Measurements from ENCODE around the gene TCEA3. TPM values are rescaled to one million over a fixed set of nuclear protein-coding genes. Genes with fewer than 3 reads are reported as not detected.

Gene TCEA3
- total and polyA plus RNA-seq, 7 donors: 26.9 to 222 (median 66.2) TPM

- intact Hi-C loops (cut with DNase I): no loop called here
- Histone ChIP-seq H3K9me3 (no peaks in the 10 kb centered on the region), H3K27ac (no peak overlapping the region), H3K27me3 (no peaks in the 10 kb centered on the region), H3K36me3 (peaks cover 5 to 77% (median 43%) of the 10 kb centered on the region in 4 donors), H3K4me1 (no peaks in the 10 kb centered on the region), H3K4me3 (no peak overlapping the region)
- WGBS, 2 donors: 34 to 60% methylated on average over 49 of the region's 49 CpGs
- TF ChIP-seq POLR2A (IDR thresholded peaks at IDR 0.05) (no peak), POLR2AphosphoS5 (IDR thresholded peaks at IDR 0.05) (no peak), EP300 (IDR thresholded peaks at IDR 0.05) (no peak), CTCF (IDR thresholded peaks at IDR 0.05) (no peak)
- no peak for DNase-seq
Observed at GRCh38 chr1:23436520-23437354, 12.2 kb upstream of the TCEA3 start.

- intact Hi-C loops (cut with DNase I): no loop called here
- 89 to 90% methylated on average over 7 of the region's 7 CpGs for WGBS, 2 donors
- Histone ChIP-seq H3K27ac (no peak overlapping the region), H3K36me3 (peaks cover 5 to 89% (median 47%) of the 10 kb centered on the region in 4 donors), H3K27me3 (no peaks in the 10 kb centered on the region), H3K9me3 (no peaks in the 10 kb centered on the region), H3K4me3 (no peak overlapping the region), H3K4me1 (no peaks in the 10 kb centered on the region)
- DNase-seq: no peak
- no peak for TF ChIP-seq EP300 (IDR thresholded peaks at IDR 0.05)
- no peak for TF ChIP-seq POLR2A (IDR thresholded peaks at IDR 0.05)
- no peak for TF ChIP-seq CTCF (IDR thresholded peaks at IDR 0.05)
- TF ChIP-seq POLR2AphosphoS5 (IDR thresholded peaks at IDR 0.05): no peak
Observed at GRCh38 chr1:23434260-23434775, 9.8 kb upstream of the TCEA3 start.

DNA sequence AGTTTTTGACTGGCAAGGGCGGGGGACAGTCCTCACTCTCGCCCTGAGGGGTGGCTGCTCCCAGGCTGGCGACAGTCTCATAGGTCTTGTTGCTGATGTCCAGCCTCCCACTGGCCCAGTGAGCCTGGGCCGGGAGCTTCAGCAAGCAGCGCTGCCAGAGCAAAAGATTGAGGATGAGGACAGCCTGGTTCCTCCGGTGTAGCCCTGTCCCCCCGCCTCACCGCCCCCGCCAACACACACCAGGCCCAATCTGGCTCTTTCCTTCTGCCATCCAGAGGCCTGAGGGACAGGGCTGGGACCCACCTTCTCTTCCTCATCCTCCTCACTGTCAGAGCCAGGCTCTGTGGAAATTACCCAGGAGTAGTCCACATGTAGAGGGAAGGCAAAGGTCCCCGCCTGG lies 8.6 kb upstream of the TCEA3 start:
- Histone ChIP-seq H3K27me3 (no peaks in the 10 kb centered on the region), H3K4me1 (no peaks in the 10 kb centered on the region), H3K4me3 (no peak overlapping the region), H3K27ac (no peak overlapping the region), H3K9me3 (no peaks in the 10 kb centered on the region), H3K36me3 (peaks cover 5 to 91% (median 43%) of the 10 kb centered on the region in 4 donors)
- intact Hi-C loops (cut with DNase I): no loop called here
- DNase-seq: no peak
- 95 to 96% methylated on average over 10 of the region's 10 CpGs for WGBS, 2 donors
- no peak for TF ChIP-seq POLR2A (IDR thresholded peaks at IDR 0.05)
- no peak for TF ChIP-seq EP300 (IDR thresholded peaks at IDR 0.05)
- no peak for TF ChIP-seq CTCF (IDR thresholded peaks at IDR 0.05)
- TF ChIP-seq POLR2AphosphoS5 (IDR thresholded peaks at IDR 0.05): no peak

DNA sequence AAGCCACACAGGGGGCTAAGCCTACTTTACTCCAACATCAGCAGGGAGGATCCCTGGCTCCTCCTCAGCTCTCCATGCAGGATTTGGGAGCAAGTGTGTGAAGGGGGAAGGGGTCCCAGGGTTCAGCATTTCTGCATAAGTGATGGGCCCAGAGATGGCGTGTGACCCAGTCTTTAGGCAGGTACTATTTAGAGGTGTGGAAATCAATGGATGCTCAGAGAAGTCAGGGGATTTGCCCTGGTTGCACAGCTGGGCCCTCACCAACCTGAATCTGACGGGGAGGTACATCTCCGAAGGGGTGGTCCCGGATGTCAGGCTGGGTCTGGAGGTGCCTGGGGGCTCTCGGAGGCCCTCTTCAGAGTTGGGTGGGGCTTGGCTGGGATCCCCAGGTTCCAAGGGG lies 6.9 kb upstream of the TCEA3 start:
- H3K4me1 ChIP-seq: no peaks in the 10 kb centered on the region
- no peak overlapping the region for H3K4me3 ChIP-seq
- H3K27ac ChIP-seq: no peak overlapping the region
- 94 to 96% methylated on average over 5 of the region's 5 CpGs for WGBS, 2 donors
- H3K27me3 ChIP-seq: no peaks in the 10 kb centered on the region
- DNase-seq: no peak
- TF ChIP-seq POLR2AphosphoS5 (IDR thresholded peaks at IDR 0.05): no peak
- TF ChIP-seq EP300 (IDR thresholded peaks at IDR 0.05): no peak
- TF ChIP-seq CTCF (IDR thresholded peaks at IDR 0.05): no peak
- no peak for TF ChIP-seq POLR2A (IDR thresholded peaks at IDR 0.05)
- intact Hi-C loops (cut with DNase I): no loop called here
- no peaks in the 10 kb centered on the region for H3K9me3 ChIP-seq
- H3K36me3 ChIP-seq: peaks cover 5 to 83% (median 38%) of the 10 kb centered on the region in 4 donors

All from sigmoid colon (tissue), 7 donors.